ENCODE data around the gene CDH23. TPM values are rescaled to one million over a fixed set of nuclear protein-coding genes. Genes with fewer than 3 reads are reported as not detected.
A peak's percentile ranks its signal among the peaks of the same experiment; 100 is the strongest.

The CDH23 gene
- total RNA-seq, 1 experiment from 2014 or later, result not detected

GRCh38 chr10:71697938-71698709 is 301.4 kb downstream of the CDH23 start:
- no peaks in the 10 kb centered on the region for H3K36me3 ChIP-seq (ENCODE audit: low read depth, low read length)
- POLR2A ChIA-PET (ENCODE audit: unreplicated experiment), result interaction anchor here (0.7 kb wide), 1 partner anchor 75 kb away, joined by 3 read pairs; the partner anchor contains the start of gene VSIR

GRCh38 chr10:71698737-71699136 is 302.0 kb downstream of the CDH23 start:
- H3K9me3 ChIP-seq (ENCODE audit: low read length), result no peaks in the 10 kb centered on the region
- TF ChIP-seq CTCF (conservative IDR thresholded peaks at IDR 0.05; ENCODE audit: low read depth, low read length) (no peak), EZH2 (IDR thresholded peaks at IDR 0.05; ENCODE audit: low read length, unreplicated experiment) (no peak), EZH2phosphoT487 (IDR thresholded peaks at IDR 0.05; ENCODE audit: borderline replicate concordance, low read length) (no peak)

More at GRCh38 chr10:71697938-71698709, 301.4 kb downstream of the CDH23 start:
- no peak overlapping the region for H3K4me2 ChIP-seq (ENCODE audit: low read length)
- intact Hi-C loops (cut with micrococcal nuclease), result loop anchor here (5.0 kb wide), 1 partner anchor 69 kb away; no protein-coding TSS in a partner anchor
- no peak for TF ChIP-seq EZH2 (IDR thresholded peaks at IDR 0.05; ENCODE audit: low read length, unreplicated experiment)
- no peak for TF ChIP-seq EZH2phosphoT487 (IDR thresholded peaks at IDR 0.05; ENCODE audit: borderline replicate concordance, low read length)
- no peak for TF ChIP-seq CTCF (conservative IDR thresholded peaks at IDR 0.05; ENCODE audit: low read depth, low read length)
- H3K79me2 ChIP-seq (ENCODE audit: low read length), result no peaks in the 10 kb centered on the region
- H3K9me2 ChIP-seq (replicated peaks; ENCODE audit: low read length), result no peaks in the 10 kb centered on the region
- peaks cover 12% of the 10 kb centered on the region; the same call in 1 of the 2 replicates for H3K4me1 ChIP-seq (ENCODE audit: insufficient read depth, low read length)
- ATAC-seq (peak; percentile 53), DNase-seq (peak; percentile 6)
- no peaks in the 10 kb centered on the region for H3F3A ChIP-seq (ENCODE audit: low read length, unreplicated experiment)
- no peaks in the 10 kb centered on the region for H3K27me3 ChIP-seq (ENCODE audit: low read length)
- H3K9me3 ChIP-seq (ENCODE audit: low read length), result no peaks in the 10 kb centered on the region
- no peak overlapping the region for H3K4me3 ChIP-seq (ENCODE audit: low read length)
- no peak overlapping the region for H3K9ac ChIP-seq (ENCODE audit: low read length)
- H3K27ac ChIP-seq (ENCODE audit: low read length), result no peak overlapping the region
- BruUV-seq (replicated peaks), result no TSS peak
- CTCF ChIA-PET, result no interaction called here
- H4K20me1 ChIP-seq (ENCODE audit: low read length), result no peaks in the 10 kb centered on the region
- H2AFZ ChIP-seq (ENCODE audit: low read length), result no peak overlapping the region

More at GRCh38 chr10:71698737-71699136, 302.0 kb downstream of the CDH23 start:
- ATAC-seq (no peak), DNase-seq (no peak)
- no peaks in the 10 kb centered on the region for H3K9me2 ChIP-seq (replicated peaks; ENCODE audit: low read length)
- H3K79me2 ChIP-seq (ENCODE audit: low read length), result no peaks in the 10 kb centered on the region
- no peaks in the 10 kb centered on the region for H3K36me3 ChIP-seq (ENCODE audit: low read depth, low read length)
- ChIA-PET POLR2A (ENCODE audit: unreplicated experiment) (no interaction called here), CTCF (no interaction called here)
- no peak overlapping the region for H3K4me2 ChIP-seq (ENCODE audit: low read length)
- no peaks in the 10 kb centered on the region for H3K27me3 ChIP-seq (ENCODE audit: low read length)
- H3K4me1 ChIP-seq (ENCODE audit: insufficient read depth, low read length), result peaks cover 8% of the 10 kb centered on the region; the same call in 1 of the 2 replicates
- H2AFZ ChIP-seq (ENCODE audit: low read length), result no peak overlapping the region
- H3K27ac ChIP-seq (ENCODE audit: low read length), result no peak overlapping the region
- H4K20me1 ChIP-seq (ENCODE audit: low read length), result no peaks in the 10 kb centered on the region
- H3K4me3 ChIP-seq (ENCODE audit: low read length), result no peak overlapping the region
- no peak overlapping the region for H3K9ac ChIP-seq (ENCODE audit: low read length)
- H3F3A ChIP-seq (ENCODE audit: low read length, unreplicated experiment), result no peaks in the 10 kb centered on the region
- intact Hi-C loops (cut with micrococcal nuclease), result loop anchor here (5.0 kb wide), 1 partner anchor 69 kb away; no protein-coding TSS in a partner anchor
- no TSS peak for BruUV-seq (replicated peaks)
